Superior temporal gyrus (tissue), 1 donor: Measurements from ENCODE around the gene RAB2B.
A peak's percentile ranks its signal among the peaks of the same experiment; 100 is the strongest.

Experiments used
- DNase-seq: peaks from one replicate; pipeline ENCODE4 v3.0.0-alpha.2; 2016; ENCODE audit errors: extremely low spot score

The RAB2B gene

GRCh38 chr14:21476925-21477681, at the start of gene RAB2B, which contains the start of gene TOX4:
Gene RAB2B (minus strand): TSS chr14:21476959. CDS start chr14:21476872, 87 bp downstream.
Gene TOX4 (plus strand): TSS chr14:21477195. CDS start chr14:21477279, 84 bp downstream.
- DNase-seq: peak; percentile 99

GRCh38 chr14:21525962-21526671, 49.4 kb upstream of the RAB2B start, which contains the start of gene SALL2:
Gene SALL2 (minus strand): TSS chr14:21526346. CDS start chr14:21526127, 219 bp downstream.
- DNase-seq: no peak

DNA sequence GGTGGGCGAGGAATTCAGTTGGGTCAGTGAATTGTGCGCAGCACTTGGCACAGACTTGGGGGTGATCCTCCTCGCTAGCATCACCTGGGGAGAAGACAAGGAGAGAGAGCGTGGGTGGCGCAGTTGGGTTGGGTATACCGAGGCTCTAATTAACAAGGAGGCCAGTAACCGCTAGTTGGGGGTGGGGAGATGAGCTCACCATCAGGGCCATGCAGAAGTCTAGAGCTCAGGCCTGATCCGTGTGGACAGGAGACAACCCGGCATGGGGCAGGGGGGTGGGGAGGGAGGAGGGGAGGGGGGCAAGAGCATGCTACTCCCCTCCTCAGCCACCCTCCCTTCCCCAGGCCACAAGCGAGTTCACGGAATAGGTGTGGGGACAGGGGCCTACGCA, 48.8 kb upstream of the RAB2B start:
- no peak for DNase-seq

DNA sequence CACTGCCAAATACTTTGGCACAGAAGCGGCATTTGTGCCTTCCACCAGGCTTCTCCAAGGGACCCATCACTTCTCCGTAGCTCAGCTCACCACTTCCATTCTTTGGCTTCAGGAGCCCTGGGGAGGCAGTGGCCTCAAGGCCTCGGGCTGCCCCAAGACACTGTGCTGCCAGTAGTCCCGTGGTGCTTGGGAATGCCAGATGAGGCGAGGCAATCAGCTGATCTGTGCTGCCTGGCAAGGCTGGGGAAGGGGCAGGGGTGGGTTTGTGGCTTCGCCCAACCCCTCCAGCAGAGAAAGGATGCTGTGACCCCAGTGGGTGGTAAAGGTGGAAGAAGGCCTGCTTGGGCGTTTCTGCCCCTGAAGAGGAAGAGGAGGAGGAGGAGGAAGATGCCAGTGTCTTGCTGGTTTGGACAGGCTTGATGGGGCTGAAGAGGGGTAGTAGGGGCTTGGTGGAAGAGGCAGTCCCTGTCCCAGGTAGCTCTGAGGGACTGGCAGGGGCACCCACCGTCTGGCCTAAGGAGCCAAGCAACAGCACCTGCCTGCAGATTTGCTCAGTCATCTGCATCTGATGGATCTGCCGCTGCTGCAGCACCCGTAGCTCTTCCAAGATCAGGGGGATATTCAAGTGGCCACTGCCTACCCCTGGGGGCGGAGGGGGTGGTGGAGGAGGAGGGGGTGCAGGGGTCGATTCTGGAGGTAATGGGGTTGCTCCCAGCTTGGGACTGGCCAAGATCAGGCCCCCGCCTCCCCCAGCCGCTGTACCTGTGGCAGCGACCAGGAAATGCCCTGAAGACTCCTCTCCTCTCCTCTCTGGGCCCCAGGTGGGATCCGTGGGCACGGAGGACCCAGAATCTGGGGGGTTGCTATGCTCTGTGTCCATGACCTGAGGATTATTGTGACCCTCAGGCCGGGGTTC, 48.1 kb upstream of the RAB2B start:
- DNase-seq: no peak

GRCh38 chr14:21523203-21523602, 46.4 kb upstream of the RAB2B start:
- DNase-seq: no peak

DNA sequence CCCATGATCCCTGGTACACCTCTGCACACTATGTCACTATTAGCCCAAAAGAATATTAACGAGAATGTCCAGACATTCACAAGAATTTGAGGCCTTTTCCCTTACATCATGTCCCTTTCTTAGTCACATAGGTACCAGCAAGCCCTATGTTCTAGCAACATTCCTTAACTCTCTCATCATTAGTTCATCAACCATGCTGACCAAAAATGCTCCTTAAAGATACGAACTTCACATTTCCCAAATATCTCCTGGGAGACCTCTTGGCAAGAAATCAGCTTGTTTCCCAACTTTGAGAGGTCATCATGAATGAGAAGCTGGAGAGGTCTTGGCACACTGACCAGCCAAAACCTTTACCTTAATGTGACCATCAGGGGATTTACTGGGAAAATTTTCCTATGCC, 44.7 kb upstream of the RAB2B start:
- no peak for DNase-seq

- no peak for DNase-seq
Measured at GRCh38 chr14:21520767-21521166, 44.0 kb upstream of the RAB2B start.

DNA sequence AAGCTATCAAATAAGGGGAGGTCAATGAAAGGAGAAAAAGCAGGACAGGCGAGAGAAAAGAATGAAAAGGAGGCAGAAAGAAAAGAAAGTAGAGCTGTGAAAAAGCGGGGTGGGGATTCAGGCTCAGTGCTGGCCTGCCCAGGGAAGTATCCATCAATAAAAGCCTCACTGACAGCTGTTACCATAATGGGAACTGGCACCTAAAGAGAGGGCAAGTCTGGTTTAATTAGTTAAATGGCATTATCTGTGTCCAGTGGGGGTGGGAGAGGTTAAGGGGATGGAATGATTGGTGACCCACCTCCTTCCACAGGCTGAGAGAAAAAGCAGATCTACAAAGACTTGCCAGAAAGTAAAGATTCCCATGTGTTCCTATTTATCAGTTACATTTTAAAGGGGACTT, 42.0 kb upstream of the RAB2B start:
- DNase-seq: no peak

DNA sequence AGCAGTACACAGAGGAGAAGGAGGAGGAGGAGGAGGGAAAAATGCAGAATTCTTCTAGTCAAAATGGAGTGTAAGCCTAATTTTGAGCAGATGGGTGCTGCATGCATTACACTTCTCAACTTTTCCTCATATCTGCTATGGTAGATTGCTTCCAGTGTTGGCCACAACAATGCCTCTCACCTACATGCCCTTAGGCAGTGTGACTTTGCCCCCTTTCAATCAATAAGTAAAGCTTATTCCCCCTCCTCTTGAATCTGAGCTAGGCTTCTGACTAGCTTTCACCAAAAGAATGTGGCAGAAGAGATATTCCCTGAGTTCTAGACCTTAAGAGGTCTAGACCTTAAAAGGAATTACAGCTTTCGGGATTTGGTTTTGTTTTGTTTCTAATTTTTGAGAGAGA, 37.6 kb upstream of the RAB2B start:
- DNase-seq: no peak

- DNase-seq: peak; percentile 100
Measured at GRCh38 chr14:21510735-21511657, 34.2 kb upstream of the RAB2B start, which contains the start of gene METTL3. Gene METTL3 (minus strand): TSS chr14:21511340. CDS start chr14:21511223, 117 bp downstream.

- DNase-seq: no peak
Measured at GRCh38 chr14:21509432-21510143, 32.8 kb upstream of the RAB2B start.

GRCh38 chr14:21506557-21506956, 29.8 kb upstream of the RAB2B start:
- no peak for DNase-seq

DNA sequence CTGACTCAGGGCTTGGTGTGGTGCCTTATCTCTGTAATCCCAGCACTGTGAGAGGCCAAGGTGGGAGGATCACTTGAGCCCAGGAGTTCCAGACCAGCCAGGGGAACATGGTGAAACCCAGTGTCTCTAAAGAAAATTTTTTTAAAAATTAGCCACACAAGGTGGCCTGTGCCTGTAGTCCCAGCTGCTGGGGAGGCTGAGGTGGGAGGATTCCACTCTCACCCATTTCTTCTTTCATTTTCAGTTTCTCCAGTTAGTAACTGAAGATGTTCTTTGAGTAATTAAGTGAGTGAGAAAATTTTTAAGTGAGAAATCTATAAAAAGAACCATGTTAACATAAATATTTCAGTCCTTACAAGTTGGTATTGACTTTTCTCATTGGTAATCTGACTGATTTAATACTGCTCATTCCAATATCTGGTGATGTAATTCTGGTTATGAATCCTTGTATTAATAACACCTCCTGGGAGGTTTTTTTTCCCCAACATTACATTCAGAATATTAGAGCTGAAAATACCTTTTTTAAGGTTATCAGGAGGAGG, 28.3 kb upstream of the RAB2B start:
- no peak for DNase-seq

GRCh38 chr14:21503376-21503775, 26.6 kb upstream of the RAB2B start:
- DNase-seq: no peak

- DNase-seq: no peak
Measured at GRCh38 chr14:21501568-21501967, 24.8 kb upstream of the RAB2B start.

DNA sequence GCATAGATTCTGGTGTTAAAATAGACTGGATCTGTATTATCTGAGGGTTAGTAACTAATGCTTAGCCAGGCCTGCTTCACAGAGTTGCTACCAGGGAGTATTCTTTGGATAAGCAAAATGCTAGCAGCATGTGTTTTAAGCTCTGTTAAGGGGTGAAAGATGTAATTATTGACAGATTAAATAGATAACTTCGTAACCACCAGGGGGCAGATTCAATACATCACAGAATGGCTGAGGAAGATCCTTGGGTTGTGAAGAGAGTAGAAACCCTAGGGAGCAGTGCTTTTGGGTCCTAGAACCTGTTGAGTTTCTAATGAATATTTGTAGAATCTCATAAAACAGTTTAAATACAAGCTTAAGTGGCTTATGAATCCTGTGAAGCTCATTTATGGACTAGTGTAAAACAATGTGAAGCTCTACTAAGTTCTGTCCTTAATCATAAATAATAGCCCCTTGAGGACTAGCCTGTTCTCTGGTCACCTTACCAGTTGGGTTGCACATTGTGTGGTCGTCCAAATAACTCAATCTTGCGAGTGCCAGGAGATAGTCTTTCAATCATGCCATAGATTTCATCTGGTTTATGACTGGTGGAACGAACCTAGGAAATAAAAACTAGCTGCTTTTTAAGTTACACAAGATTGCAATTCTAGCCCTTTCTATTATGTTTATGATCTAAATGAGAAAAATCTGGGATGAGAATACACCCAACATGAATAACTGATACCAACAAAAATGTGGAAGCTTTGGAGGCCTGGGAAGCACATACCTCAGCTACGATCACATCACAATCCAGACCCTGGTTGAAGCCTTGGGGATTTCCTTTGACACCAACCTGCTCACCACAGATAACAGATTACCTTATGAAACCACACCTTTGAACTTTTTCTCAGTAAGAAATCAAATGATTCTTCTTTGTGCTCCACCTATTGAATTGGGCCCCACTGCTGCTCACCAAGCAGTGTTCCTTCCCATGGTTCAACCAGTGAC, 22.1 kb upstream of the RAB2B start:
- peak; percentile 79 for DNase-seq

DNA sequence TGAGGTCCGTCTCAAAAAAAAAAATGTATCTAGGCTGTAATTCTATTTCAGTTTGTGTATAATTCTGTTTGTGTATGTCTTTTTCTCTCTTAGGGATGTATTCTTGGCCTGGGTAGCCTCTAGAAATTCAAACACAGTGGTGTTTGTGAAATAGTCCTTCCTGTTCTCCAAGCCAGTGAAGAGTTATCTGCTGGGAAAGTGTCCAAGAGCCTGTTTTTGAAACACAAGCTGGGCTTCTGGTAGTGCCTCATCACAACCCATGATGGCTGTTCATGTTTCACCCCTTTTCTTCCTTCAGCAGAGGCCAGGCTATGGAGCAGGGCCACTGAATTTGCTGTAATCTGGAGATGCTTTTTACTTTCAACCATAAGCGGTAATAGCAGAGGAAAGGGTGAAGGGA, 19.7 kb upstream of the RAB2B start:
- no peak for DNase-seq

DNA sequence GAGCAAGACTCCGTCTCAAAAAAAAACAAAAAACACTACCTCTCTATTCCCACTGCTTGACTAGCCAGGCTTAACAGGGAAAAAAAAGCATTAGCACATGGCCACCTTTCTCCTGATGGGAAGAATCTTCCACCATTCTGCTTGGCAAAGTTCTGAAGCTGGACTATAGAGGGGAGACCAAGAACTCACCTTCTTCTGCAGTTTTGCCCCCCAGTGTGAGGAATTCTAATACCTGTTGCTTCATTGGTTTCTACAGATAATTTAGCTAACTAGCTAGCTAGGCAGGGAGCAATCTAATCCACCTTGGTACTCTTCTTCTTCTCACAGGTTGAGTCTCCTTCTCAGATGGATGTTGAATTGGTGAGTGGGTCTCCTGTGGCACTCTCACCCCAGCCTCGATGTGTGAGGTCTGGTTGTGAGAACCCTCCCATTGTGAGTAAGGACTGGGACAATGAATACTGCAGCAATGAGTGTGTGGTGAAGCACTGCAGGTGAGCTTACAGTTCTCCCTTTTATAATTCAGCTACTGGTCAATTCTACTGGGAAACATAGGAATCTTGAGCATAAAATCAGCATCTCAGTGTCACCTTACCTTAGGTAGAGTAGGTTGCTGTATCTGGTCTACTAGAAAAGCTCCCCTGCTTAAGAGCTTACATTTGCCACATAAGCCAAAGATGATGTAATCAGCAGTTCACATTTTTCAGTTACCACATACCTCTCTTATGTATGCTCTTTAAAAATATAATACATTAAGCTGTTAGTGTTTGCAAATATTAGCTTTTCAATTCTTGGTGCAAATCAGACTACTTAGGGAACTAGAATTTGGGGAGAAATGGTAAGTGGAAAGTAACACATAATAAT, 18.4 kb upstream of the RAB2B start:
- no peak for DNase-seq
